ENCODE data around the gene CELSR3.
A peak's percentile ranks its signal among the peaks of the same experiment; 100 is the strongest.

The CELSR3 gene

GRCh38 chr3:48656841-48657281, 5.8 kb downstream of the CELSR3 start:
- no peak for DNase-seq

- no peak for DNase-seq
Measured at GRCh38 chr3:48656061-48656840, 6.4 kb downstream of the CELSR3 start.

DNA sequence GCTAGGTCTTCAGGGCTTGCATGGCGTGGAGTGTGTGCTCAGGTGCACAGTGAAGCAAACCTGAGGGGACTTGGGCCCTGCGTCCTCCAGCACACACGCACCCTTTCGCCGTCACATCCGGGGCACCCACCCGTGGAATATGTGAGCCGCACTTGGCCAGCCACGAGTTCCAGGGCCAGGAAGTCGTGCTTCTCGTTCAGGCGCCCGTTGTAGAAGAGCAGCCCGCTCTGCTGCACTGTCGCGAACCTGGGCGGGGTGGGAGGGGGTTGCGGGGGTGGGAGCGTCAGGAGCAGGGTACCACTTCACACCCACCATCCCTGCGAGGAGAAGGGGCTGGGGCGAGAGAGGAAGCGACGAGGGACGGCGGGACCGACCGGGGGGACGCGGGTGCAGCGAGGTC, 7.1 kb downstream of the CELSR3 start:
- no peak for DNase-seq

DNA sequence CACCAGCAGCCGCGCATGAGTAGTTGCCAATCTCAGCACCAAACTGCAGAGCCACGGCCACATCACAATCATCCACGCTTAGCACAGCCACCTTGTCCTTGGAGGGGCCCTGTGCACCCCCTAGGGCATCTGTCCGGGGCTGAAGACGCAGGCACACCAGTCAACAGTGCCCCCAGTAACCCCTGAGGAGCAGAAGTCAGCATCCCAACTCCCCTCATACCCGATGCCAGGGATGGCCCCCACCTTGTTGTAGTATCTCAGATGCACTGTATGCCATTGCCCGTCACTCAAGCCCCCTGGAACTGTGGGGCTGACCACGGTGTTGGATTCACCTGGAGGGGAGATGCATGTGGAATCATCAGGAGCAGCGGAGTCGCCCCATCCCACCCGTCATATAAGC, 7.6 kb downstream of the CELSR3 start:
- no peak for DNase-seq

- no peak for DNase-seq
Measured at GRCh38 chr3:48652923-48653715, 9.6 kb downstream of the CELSR3 start.

- DNase-seq, result no peak
Measured at GRCh38 chr3:48651771-48652170, 10.9 kb downstream of the CELSR3 start.

DNA sequence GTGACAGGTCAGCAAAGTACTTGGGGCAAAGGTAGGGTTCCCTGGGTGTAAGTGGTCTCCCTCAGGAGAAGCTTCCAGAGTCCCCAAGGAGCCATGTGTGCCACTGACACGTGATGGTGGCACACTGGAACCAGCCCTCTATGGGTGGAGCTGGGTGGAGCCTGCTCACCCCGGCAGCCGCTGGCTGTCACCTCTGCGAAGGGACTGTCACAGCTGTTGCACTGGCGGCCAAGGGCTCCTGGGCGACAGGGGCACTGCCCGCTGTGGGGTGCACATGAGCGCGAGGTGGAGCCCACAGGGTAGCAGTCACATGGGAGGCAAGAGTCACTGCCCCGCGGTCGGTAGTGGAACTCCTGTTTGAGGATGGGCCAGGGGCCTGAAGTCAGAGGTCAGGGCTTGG, 12.0 kb downstream of the CELSR3 start:
- no peak for DNase-seq

DNA sequence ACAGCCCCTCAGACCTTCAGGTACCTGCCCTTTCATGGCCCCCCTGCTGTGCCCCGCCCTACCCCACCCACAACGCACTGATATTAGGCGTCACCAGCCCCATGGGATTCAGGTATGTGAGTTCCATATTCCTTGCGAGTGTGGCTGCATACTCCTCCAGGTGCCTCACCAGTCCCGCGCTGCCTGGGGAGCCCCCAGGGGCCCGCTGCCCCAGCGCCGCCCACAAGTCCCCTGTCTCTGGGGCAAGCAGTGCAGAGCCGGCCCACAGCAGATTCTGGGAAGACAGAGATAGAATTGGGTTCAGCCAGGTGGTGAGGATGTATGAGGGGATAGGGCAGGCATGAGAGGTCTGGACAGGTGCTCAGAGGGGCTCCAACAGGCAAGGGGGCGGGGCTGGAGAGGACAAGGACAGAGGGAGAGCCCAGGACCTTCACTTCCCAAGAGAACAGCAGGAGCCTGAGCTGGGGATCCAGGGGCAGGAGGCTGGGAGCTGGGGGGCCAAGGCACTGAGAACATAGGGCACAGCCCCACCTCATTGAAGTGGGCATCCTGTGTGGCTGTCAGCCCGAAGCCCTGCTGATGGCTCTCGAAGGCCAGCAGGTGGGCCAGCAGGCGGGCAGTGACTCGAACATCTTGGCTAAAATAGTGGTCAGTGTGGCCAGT, 14.4 kb downstream of the CELSR3 start:
- DNase-seq, result no peak

DNA sequence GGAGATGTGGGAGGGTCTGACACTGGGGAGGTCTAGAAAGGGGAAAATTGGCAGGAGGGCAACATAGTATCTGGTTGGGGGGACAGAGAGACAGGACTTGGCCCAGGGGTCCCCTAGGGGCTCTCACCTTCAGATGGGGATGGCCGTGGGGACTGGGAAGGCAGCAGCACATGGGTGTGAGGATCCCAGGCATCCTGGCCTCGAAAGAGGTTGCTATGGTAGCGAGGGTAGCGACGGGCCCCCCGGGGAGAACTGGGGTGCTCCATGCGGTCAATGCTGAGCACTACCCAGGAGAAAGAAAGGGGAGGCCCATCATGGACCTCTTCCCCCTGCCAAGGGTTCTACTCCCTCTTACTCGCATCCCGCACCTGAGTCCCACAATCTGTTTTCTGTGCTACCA, 15.0 kb downstream of the CELSR3 start:
- DNase-seq, result no peak

- no peak for DNase-seq
Measured at GRCh38 chr3:48644898-48645760, 17.6 kb downstream of the CELSR3 start.

- no peak for DNase-seq
Measured at GRCh38 chr3:48642605-48643004, 20.1 kb downstream of the CELSR3 start.

GRCh38 chr3:48641396-48641795, 21.3 kb downstream of the CELSR3 start:
- DNase-seq, result no peak

DNA sequence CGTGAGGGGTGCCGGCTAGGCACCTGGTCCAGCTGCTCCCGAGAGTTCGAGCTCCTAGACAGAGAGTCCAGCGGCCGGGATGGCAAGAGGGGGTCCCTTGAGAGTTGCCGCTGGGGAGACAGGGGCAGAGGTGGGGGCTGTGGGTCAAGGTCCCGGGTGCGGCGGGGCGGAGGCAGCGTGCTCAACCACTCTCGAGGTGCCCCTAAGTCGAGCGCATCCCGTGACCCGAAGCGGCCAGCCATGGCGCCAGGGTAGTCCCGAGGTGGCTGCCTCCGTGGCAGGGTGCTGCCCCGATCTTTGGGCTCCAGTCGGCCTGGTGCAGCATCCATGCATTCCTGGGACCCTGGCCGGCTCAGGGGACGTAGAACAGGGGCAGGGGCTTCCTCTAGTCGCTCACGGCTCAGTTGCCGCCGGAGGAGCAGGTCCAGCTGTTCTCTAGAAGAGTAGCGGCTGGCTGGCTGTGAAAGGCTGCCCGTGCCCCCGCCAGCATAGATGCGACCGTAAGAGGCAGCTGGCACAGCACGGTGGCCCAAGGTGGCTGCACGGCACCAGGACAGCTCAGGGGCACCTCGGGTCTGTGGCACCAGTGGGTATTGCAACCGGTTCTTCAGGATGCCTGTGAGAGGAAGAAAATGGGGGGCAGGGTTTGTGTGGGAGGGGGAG, 22.6 kb downstream of the CELSR3 start:
- DNase-seq, result no peak

GRCh38 chr3:48637305-48637704, 25.4 kb downstream of the CELSR3 start:
- no peak for DNase-seq

DNA sequence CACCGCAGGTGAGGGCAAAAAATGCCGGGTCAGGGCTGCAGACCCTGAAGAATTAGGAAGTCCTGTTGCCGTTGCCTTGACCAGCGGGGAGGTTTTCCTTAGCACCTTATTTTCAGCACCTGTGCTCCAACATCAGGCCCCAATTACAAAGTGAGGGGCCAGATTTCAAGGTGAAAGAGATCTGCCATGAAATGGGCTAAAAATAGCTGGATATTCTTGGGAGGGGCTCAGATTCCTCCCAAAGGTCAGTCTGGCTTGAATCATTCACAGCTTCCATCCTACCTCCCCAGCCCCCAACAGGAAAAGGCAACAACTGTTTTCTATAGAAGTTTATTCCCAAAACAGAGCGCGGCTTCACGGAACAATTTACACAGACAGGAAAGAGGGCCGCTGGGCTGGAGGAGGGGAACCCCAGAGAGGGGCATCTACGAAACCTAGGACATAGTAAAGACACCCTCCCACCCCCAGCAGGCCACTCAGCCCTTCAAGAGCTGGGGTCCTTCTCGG, 26.5 kb downstream of the CELSR3 start:
- DNase-seq, result no peak

GRCh38 chr3:48635222-48636021, 27.3 kb downstream of the CELSR3 start, which contains the start of gene SLC26A6:
Gene SLC26A6, minus strand, starts transcription at chr3:48635461. Its CDS starts 68 bp downstream, at chr3:48635393.
- peak; percentile 100 for DNase-seq

GRCh38 chr3:48634661-48635221, 27.9 kb downstream of the CELSR3 start:
- DNase-seq, result no peak

GRCh38 chr3:48633743-48634142, 28.9 kb downstream of the CELSR3 start:
- DNase-seq, result no peak

- DNase-seq, result no peak
Measured at GRCh38 chr3:48633256-48633655, 29.4 kb downstream of the CELSR3 start.

Measured in 8988T (cell line).